Neutrophil (primary cell): ENCODE results near the gene ELOB.
"Not testable (repeated sequence)": the region's sequence is repeated elsewhere in the genome, so short reads cannot be mapped to it uniquely, and the experiment has no call there.

Source experiments
- H3K27ac ChIP-seq: fragments of 200-600 bp; sonication (generic); 2 replicates; pipeline ENCODE4 v1.5.1; 2016; ENCODE audit warnings: mild to moderate bottlenecking, moderate library complexity
- H3K27me3 ChIP-seq: fragments of 200-600 bp; sonication (generic); 2 replicates; pipeline ENCODE4 v1.6.0; 2016; ENCODE audit warnings: mild to moderate bottlenecking
- H3K36me3 ChIP-seq: fragments of 200-600 bp; sonication (generic); 2 replicates; pipeline ENCODE4 v1.5.1; 2017
- H3K4me1 ChIP-seq, 2 experiments: fragments of 200-600 bp in 1 of 2; sonication (generic) in 1 of 2; 1 replicate in 1 of 2; 2 replicates in 1 of 2; pipeline versions ENCODE4 v1.5.1 to v1.6.1; 2013 to 2016; ENCODE audit warnings: low read depth in 1 of 2, low read length in 1 of 2, mild to moderate bottlenecking in 1 of 2, moderate library complexity in 1 of 2; ENCODE audit not compliant: control insufficient read depth in 1 of 2, insufficient read depth in 1 of 2
- H3K4me3 ChIP-seq, 2 experiments: fragments of 200-600 bp in 1 of 2; sonication (generic) in 1 of 2; 1 replicate in 1 of 2; 2 replicates in 1 of 2; pipeline ENCODE4 v1.5.1; 2013 to 2016; ENCODE audit warnings: low read depth in 1 of 2, low read length in 1 of 2, mild to moderate bottlenecking in 1 of 2, moderate library complexity in 1 of 2
- H3K9me3 ChIP-seq: fragments of 200-600 bp; sonication (generic); 2 replicates; pipeline ENCODE4 v1.5.1; 2016
- TF ChIP-seq, protein P1 (sequence below): fragments of 200-600 bp; sonication (generic); IDR thresholded peaks from 2 replicates; pipeline ENCODE4 v1.5.1; 2016; ENCODE audit warnings: antibody characterized with exemption

ELOB gene

DNA sequence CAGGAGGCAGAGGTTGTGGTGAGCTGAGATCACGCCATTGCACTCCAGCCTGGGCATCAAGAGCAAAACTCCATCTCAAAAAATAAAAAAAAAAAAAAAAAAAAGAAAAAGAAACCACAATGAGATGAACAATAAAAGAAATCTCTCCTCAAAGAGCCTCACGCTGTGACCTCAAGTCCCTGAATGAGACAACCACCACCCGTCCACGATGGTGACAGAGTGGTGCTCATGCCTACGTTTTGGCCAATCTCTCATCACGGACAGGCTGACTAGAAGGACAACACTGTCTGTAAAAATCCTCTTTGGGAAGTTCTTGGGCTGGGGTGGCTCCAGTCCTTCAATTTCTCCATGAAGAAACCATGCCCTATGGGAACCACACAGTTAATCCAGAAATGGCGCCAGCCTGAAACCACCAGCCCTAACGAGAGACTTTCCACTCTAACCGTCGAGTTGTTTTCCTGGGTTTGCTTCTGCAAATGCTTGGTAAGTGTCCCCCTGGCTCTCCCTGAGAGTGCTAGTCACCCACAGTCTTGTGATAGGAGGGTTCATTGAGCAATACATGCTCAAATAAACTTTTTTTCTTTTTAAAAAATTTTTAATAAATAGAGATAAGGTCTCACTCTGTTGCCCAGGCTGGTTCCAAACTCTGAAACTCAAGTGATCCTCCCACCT lies 42.1 kb downstream of the ELOB start:
- Histone ChIP-seq H3K4me1 (no peaks in the 10 kb centered on the region), H3K36me3 (no peaks in the 10 kb centered on the region), H3K4me3 (no peak overlapping the region), H3K27ac (no peak overlapping the region), H3K27me3 (no peaks in the 10 kb centered on the region), H3K9me3 (no peaks in the 10 kb centered on the region)
- TF ChIP-seq, protein P1, sequence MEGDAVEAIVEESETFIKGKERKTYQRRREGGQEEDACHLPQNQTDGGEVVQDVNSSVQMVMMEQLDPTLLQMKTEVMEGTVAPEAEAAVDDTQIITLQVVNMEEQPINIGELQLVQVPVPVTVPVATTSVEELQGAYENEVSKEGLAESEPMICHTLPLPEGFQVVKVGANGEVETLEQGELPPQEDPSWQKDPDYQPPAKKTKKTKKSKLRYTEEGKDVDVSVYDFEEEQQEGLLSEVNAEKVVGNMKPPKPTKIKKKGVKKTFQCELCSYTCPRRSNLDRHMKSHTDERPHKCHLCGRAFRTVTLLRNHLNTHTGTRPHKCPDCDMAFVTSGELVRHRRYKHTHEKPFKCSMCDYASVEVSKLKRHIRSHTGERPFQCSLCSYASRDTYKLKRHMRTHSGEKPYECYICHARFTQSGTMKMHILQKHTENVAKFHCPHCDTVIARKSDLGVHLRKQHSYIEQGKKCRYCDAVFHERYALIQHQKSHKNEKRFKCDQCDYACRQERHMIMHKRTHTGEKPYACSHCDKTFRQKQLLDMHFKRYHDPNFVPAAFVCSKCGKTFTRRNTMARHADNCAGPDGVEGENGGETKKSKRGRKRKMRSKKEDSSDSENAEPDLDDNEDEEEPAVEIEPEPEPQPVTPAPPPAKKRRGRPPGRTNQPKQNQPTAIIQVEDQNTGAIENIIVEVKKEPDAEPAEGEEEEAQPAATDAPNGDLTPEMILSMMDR = no peak

DNA sequence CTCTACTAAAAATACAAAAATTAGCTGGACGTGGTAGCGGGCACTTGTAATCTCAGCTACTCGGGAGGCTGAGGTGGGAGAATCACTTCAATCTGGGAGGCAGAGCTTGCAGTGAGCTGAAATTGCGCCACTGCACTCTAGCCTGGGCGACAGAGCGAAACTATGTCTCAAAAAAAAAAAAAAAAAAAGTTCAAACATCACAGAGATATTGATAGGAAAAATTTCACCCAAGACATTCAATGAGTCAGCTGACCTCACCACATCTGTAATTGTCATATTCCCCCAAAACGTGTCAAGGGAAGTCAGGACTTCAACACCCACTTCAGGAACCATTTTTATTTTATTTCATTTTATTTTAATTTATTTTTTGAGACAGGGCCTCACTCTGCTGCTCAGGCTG lies 49.0 kb downstream of the ELOB start:
- H3K27ac ChIP-seq = no peak overlapping the region
- H3K9me3 ChIP-seq = no peaks in the 10 kb centered on the region
- no peaks in the 10 kb centered on the region for H3K36me3 ChIP-seq
- peaks cover 24% of the 10 kb centered on the region for H3K27me3 ChIP-seq
- TF ChIP-seq, protein P1 = no peak
- no peak overlapping the region for H3K4me3 ChIP-seq
- no peaks in the 10 kb centered on the region for H3K4me1 ChIP-seq

DNA sequence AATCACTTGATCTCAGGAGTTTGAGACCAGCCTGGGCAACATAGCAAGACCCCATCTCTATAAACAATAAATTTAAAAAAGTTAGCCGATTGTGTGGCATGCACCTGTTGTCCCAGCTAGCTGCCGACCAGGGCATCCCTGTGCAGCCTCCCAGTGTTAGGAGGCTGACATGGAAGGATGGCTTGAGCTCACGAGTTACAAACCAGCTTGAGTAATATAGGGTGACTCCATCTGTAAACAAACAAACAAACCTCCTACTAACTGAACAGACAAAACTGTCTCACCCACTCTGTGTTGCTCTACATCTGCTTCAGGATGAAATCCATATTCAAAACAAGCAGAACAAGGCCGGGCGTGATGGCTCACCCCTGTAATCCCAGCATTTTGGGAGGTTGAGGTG lies 50.2 kb downstream of the ELOB start:
- Histone ChIP-seq H3K4me3 (no peak overlapping the region), H3K9me3 (no peaks in the 10 kb centered on the region), H3K27ac (no peak overlapping the region), H3K27me3 (peaks cover 24% of the 10 kb centered on the region), H3K36me3 (no peaks in the 10 kb centered on the region), H3K4me1 (no peaks in the 10 kb centered on the region)
- TF ChIP-seq, protein P1 = no peak

DNA sequence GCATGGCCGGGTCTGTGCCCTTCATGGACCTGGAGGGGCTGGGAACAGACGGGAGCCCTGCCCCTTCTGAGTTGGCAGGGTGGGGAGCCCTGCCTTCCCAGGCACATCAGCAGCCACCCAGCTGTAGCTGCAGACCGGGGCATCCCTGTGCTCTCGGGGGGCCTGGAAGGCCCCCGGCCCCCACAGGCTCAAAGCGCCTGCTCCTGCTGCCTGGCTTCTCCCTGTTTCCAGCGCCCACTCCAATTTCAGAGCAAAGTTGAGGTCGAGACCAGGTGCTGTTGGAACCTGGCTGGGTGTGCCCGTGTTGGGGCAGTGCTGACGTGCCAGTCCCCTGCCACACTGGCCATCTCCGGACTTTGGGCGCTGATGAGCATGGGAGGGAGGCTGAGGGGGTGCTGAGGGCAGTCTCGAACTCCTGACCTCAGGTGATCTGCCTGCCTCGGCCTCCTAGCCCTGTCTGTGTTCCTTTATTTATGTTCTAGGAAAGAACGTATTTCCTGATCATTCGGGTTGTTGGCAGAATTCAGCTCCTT lies 52.2 kb downstream of the ELOB start:
- Histone ChIP-seq H3K36me3 (no peaks in the 10 kb centered on the region), H3K4me1 (peaks cover 2 to 10% of the 10 kb centered on the region in 2 experiments), H3K4me3 (no peak overlapping the region), H3K27ac (no peak overlapping the region), H3K27me3 (peaks cover 24% of the 10 kb centered on the region), H3K9me3 (no peaks in the 10 kb centered on the region)
- TF ChIP-seq, protein P1 = no peak

DNA sequence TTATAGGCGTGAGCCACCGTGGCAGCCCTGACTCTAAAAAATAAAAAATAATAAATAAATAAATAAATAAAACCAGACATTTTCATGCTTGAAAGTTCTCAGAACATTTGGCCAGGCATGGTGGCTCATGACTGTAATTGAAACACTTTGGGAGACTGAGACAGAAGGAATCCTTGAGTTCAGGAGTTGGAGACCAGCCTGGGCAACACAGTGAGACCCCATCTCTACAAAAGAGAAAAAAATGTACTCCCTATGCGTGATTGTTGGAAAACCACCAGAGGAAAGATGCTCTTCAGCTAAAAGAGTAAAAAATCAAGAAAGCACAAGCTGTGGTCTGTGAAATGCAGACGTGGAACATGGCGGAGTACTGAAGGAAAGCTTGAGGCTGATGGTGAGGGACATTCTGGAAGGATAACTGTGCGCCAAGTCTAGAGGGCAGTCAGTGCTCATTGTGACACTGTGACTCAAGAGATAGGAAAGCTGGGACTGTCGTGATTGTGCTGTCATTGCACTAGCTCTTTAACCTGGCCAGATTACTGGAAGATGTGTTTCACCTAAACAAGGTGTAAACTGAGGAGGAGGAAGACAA lies 52.9 kb downstream of the ELOB start:
- no peaks in the 10 kb centered on the region for H3K36me3 ChIP-seq
- TF ChIP-seq, protein P1 = no peak

DNA sequence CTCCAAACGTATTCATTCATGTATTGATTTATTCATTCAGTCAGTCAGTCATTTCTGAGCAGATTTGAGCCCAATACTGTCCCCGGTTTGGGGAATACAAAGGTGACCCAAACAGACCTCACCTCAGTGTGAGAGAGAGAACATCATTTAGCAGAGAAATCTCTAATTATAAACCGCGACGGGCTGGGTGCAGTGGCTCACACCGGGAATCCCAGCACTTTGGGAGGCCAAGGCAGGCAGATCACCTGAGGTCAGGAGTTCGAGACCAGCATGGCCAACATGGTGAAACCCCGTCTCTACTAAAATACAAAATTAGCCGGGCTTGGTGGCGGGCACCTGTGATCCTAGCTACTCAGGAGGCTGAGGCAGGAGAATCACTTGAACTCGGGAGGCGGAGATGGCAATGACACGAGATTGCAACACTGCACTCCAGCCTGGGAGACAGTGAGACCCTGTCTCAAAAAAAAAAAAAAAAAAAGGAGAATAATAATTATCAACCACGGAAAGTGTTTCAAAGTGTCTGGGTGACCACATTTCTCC lies 55.4 kb downstream of the ELOB start:
- H3K27me3 ChIP-seq = peaks cover 35% of the 10 kb centered on the region
- not testable (repeated sequence) for H3K9me3 ChIP-seq, H3K36me3 ChIP-seq
- peaks cover 2 to 10% of the 10 kb centered on the region in 2 experiments for H3K4me1 ChIP-seq
- H3K4me3 ChIP-seq = peak overlapping the region; percentile 66 to 86
- peak overlapping the region; percentile 76 for H3K27ac ChIP-seq

More for the DNA sequence above, 52.9 kb downstream of the ELOB start:
- Histone ChIP-seq H3K4me3 (no peak overlapping the region), H3K4me1 (peaks cover 2 to 10% of the 10 kb centered on the region in 2 experiments), H3K27me3 (peaks cover 24% of the 10 kb centered on the region), H3K27ac (no peak overlapping the region), H3K9me3 (no peaks in the 10 kb centered on the region)
